SK-N-MC (cell line): ENCODE measurements around the gene TMEM143.
"Not testable (repeated sequence)": the region's sequence is repeated elsewhere in the genome, so short reads cannot be mapped to it uniquely, and the experiment has no call there.

Source experiments
- DNase-seq: peaks from one replicate; pipeline ENCODE4 v3.0.0-alpha.2; 2011; ENCODE audit warnings: low read depth, low spot score
- H3K27ac ChIP-seq: fragments of 200-600 bp; sonication (generic); 2 replicates; pipeline ENCODE4 v1.5.1; 2016; ENCODE audit warnings: mixed run types
- H3K36me3 ChIP-seq: fragments of 200-600 bp; sonication (generic); 2 replicates; pipeline ENCODE4 v1.6.1; 2017; ENCODE audit warnings: antibody characterized with exemption, low read length, mixed read lengths; ENCODE audit not compliant: insufficient read depth
- H3K4me3 ChIP-seq: fragments of 200-600 bp; sonication (generic); 2 replicates; pipeline ENCODE4 v1.5.1; 2016
- H3K9ac ChIP-seq: fragments of 200-600 bp; sonication (generic); 2 replicates; pipeline ENCODE4 v1.8.0; 2017; ENCODE audit warnings: mixed run types, mixed read lengths; ENCODE audit not compliant: insufficient read length
- H3K9me3 ChIP-seq: fragments of 200-600 bp; sonication (generic); 2 replicates; pipeline ENCODE4 v1.6.1; 2017; ENCODE audit warnings: low read depth, mild to moderate bottlenecking, antibody characterized with exemption, low read length, moderate library complexity, mixed read lengths
- EZH2 ChIP-seq: fragments of 200-600 bp; sonication (generic); IDR thresholded peaks from one replicate; pipeline ENCODE4 v1.6.1; 2017; ENCODE audit warnings: antibody characterized with exemption
- FOXP2 ChIP-seq: optimal IDR thresholded peaks from 2 replicates; pipeline ENCODE3; 2011; ENCODE audit warnings: mild to moderate bottlenecking, moderate library complexity; ENCODE audit not compliant: insufficient read depth; ENCODE audit errors: extremely low read length, control extremely low read depth
- POLR2AphosphoS5 ChIP-seq: IDR thresholded peaks from 2 replicates; pipeline ENCODE4 v1.6.1; 2012; ENCODE audit warnings: mild to moderate bottlenecking, low read depth, low read length, borderline replicate concordance

TMEM143 gene

GRCh38 chr19:48302600-48302959, 61.2 kb downstream of the TMEM143 start:
- Histone ChIP-seq H3K27ac (no peak overlapping the region), H3K9me3 (no peaks in the 10 kb centered on the region), H3K4me3 (no peak overlapping the region), H3K36me3 (no peaks in the 10 kb centered on the region), H3K9ac (no peak overlapping the region)
- TF ChIP-seq POLR2AphosphoS5 (no peak), FOXP2 (no peak), EZH2 (no peak)
- no peak for DNase-seq

GRCh38 chr19:48301886-48302599, 61.7 kb downstream of the TMEM143 start:
- Histone ChIP-seq H3K9ac (no peak overlapping the region), H3K36me3 (no peaks in the 10 kb centered on the region), H3K4me3 (no peak overlapping the region), H3K27ac (no peak overlapping the region), H3K9me3 (no peaks in the 10 kb centered on the region)
- TF ChIP-seq FOXP2 (no peak), EZH2 (no peak), POLR2AphosphoS5 (no peak)
- DNase-seq = no peak

- H3K36me3 ChIP-seq = no peaks in the 10 kb centered on the region
- TF ChIP-seq FOXP2 = no peak
- no peak for TF ChIP-seq POLR2AphosphoS5
- no peak for TF ChIP-seq EZH2
- no peak for DNase-seq
- no peak overlapping the region for H3K27ac ChIP-seq
- H3K9ac ChIP-seq = no peak overlapping the region
- no peaks in the 10 kb centered on the region for H3K9me3 ChIP-seq
- H3K4me3 ChIP-seq = no peak overlapping the region
Observed at GRCh38 chr19:48297975-48298374, 65.8 kb downstream of the TMEM143 start.

GRCh38 chr19:48296963-48297734, 66.6 kb downstream of the TMEM143 start:
- DNase-seq = no peak
- Histone ChIP-seq H3K27ac (no peak overlapping the region), H3K36me3 (no peaks in the 10 kb centered on the region), H3K4me3 (no peak overlapping the region), H3K9me3 (no peaks in the 10 kb centered on the region), H3K9ac (no peak overlapping the region)
- no peak for TF ChIP-seq EZH2
- TF ChIP-seq POLR2AphosphoS5 = no peak
- no peak for TF ChIP-seq FOXP2

- H3K9ac ChIP-seq = no peak overlapping the region
- no peaks in the 10 kb centered on the region for H3K36me3 ChIP-seq
- H3K4me3 ChIP-seq = no peak overlapping the region
- no peak overlapping the region for H3K27ac ChIP-seq
- no peak for TF ChIP-seq EZH2
- no peak for TF ChIP-seq FOXP2
- no peak for TF ChIP-seq POLR2AphosphoS5
- no peaks in the 10 kb centered on the region for H3K9me3 ChIP-seq
- no peak for DNase-seq
Observed at GRCh38 chr19:48295458-48295857, 68.3 kb downstream of the TMEM143 start.

- DNase-seq = no peak
- H3K9me3 ChIP-seq = no peaks in the 10 kb centered on the region
- H3K27ac ChIP-seq = no peak overlapping the region
- H3K4me3 ChIP-seq = no peak overlapping the region
- H3K9ac ChIP-seq = no peak overlapping the region
- no peaks in the 10 kb centered on the region for H3K36me3 ChIP-seq
- TF ChIP-seq POLR2AphosphoS5 (no peak), FOXP2 (no peak), EZH2 (no peak)
Observed at GRCh38 chr19:48292798-48293197, 70.9 kb downstream of the TMEM143 start.

- H3K36me3 ChIP-seq, H3K9me3 ChIP-seq, H3K9ac ChIP-seq, H3K27ac ChIP-seq, DNase-seq: not testable (repeated sequence)
- peak overlapping the region; percentile 94 for H3K4me3 ChIP-seq
Observed at GRCh38 chr19:48291489-48291815, 72.3 kb downstream of the TMEM143 start.

GRCh38 chr19:48290771-48291488, 72.8 kb downstream of the TMEM143 start:
- Histone ChIP-seq H3K4me3 (peak overlapping the region; percentile 94), H3K9ac (peak overlapping the region; percentile 73), H3K27ac (no peak overlapping the region), H3K36me3 (peaks cover 4% of the 10 kb centered on the region), H3K9me3 (no peaks in the 10 kb centered on the region)
- no peak for TF ChIP-seq POLR2AphosphoS5
- TF ChIP-seq FOXP2 = no peak
- no peak for TF ChIP-seq EZH2
- DNase-seq = peak; percentile 12
